ENCODE measurements around the gene RHOB.

Gene RHOB

DNA sequence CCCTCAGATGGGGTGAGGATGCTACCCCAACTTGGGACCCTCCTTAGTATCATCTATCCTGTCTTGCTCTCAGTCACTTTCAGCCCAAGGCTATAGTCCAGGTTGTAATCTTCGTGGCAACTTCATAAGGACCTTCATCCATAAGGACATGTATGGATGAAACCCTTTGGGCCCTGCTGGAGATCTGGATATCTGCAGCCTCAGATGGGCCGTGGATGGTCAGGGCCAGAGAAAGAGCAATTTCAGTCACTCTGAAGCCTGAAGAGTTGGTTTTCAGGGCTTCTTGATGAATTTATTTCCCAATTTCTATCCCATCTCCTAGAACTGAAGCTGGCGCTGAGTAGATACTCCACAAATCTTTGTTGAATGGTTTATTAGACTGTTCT, 28.7 kb downstream of the RHOB start:
- no peak overlapping the region for H3K4me3 ChIP-seq (ENCODE audit: control insufficient read depth, low read depth, low read length)
- no peak for DNase-seq (ENCODE audit: low read depth)
- no peak for TF ChIP-seq CTCF (conservative IDR thresholded peaks at IDR 0.05; ENCODE audit: control insufficient read depth, insufficient read depth, low read depth, low read length)

- H3K4me3 ChIP-seq (ENCODE audit: control insufficient read depth, low read depth, low read length) = no peak overlapping the region
- no peak for DNase-seq (ENCODE audit: low read depth)
- TF ChIP-seq CTCF (conservative IDR thresholded peaks at IDR 0.05; ENCODE audit: control insufficient read depth, insufficient read depth, low read depth, low read length) = no peak
Measured at GRCh38 chr2:20476481-20476880, 29.6 kb downstream of the RHOB start.

DNA sequence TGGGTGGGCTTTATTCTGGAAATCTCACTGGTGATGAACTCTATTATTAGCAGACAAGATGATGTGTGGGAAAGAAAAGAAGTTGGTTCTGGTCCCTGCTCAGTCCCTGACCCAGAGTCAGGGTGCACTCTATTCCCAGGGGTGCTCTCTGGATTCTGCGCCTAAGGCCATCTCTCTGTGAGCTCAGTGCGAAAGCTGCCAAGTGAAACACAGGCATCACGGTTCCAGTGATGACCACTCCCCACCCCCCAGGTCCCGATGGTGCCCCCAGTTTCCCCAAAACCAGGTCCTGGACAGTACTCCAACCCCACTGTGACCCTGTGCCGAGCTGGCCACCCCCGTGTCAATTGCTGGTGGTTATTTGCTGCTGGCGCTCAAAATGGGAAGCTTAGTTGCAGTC, 30.1 kb downstream of the RHOB start:
- no peak for TF ChIP-seq CTCF (conservative IDR thresholded peaks at IDR 0.05; ENCODE audit: control insufficient read depth, insufficient read depth, low read depth, low read length)
- DNase-seq (ENCODE audit: low read depth) = no peak
- no peak overlapping the region for H3K4me3 ChIP-seq (ENCODE audit: control insufficient read depth, low read depth, low read length)

DNA sequence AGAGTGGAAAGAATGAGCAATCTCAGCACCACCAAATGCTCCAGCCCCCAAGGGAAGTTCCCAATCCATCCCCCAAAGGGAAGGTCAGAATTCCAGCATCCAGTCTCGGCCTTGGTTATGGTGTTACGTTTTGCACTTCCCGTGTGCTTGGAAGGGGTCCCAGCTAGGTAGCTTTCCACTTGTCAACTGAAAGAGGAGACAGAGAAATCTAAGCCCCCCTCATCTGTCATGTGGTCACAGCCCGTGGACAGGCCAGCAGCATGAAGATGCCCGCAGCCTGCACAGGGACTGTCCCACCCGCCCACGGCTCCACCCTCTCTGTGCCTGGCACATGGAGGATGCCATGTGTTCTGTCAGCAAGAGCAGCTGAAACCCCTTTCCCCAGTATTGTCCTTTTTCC, 32.1 kb downstream of the RHOB start:
- no peak for DNase-seq (ENCODE audit: low read depth)

DNA sequence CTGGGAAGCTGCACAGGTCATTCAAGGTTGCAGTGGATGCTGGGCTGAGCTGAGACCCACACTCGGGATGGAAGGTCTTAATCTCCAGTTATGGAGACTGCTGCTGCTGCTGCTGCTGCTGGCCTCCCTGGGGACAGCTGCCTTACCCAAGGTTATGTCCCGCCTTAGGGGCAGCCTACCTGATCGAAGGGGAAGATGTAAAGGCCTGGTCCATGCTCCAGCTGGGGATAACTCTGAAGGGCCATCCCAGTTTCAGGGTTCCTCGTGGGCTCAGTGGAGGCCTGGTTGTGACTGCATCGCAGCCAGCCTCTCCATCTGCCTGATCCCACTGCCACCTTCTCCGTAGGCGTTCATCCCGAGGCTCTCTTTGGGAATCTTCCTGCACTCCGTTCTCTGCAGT, 33.0 kb downstream of the RHOB start:
- TF ChIP-seq CTCF (conservative IDR thresholded peaks at IDR 0.05; ENCODE audit: control insufficient read depth, insufficient read depth, low read depth, low read length) = no peak
- H3K4me3 ChIP-seq (ENCODE audit: control insufficient read depth, low read depth, low read length) = no peak overlapping the region
- DNase-seq (ENCODE audit: low read depth) = no peak

More for the DNA sequence above, 32.1 kb downstream of the RHOB start:
- no peak for TF ChIP-seq CTCF (conservative IDR thresholded peaks at IDR 0.05; ENCODE audit: control insufficient read depth, insufficient read depth, low read depth, low read length)
- H3K4me3 ChIP-seq (ENCODE audit: control insufficient read depth, low read depth, low read length) = no peak overlapping the region

DNA sequence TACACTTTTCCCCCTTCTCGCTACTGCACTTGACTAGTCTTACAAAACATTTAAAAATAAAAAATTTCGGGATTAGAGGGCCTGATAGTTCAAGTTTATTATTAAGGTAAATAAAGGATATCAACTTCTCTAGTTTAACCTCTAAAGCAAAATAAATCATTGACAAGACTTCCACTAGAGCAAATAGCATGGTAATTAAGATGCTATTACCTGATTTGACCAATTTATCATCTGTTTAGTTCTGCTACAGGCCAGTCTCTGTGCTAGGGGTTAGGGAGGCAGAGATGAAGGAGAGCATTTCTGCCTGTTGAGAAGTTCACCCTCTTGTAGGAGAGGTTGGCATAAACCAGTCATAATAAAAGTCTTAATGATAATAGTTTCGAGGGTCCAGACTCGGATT, 34.0 kb downstream of the RHOB start:
- TF ChIP-seq CTCF (conservative IDR thresholded peaks at IDR 0.05; ENCODE audit: control insufficient read depth, insufficient read depth, low read depth, low read length) = no peak
- no peak for DNase-seq (ENCODE audit: low read depth)
- no peak overlapping the region for H3K4me3 ChIP-seq (ENCODE audit: control insufficient read depth, low read depth, low read length)

DNA sequence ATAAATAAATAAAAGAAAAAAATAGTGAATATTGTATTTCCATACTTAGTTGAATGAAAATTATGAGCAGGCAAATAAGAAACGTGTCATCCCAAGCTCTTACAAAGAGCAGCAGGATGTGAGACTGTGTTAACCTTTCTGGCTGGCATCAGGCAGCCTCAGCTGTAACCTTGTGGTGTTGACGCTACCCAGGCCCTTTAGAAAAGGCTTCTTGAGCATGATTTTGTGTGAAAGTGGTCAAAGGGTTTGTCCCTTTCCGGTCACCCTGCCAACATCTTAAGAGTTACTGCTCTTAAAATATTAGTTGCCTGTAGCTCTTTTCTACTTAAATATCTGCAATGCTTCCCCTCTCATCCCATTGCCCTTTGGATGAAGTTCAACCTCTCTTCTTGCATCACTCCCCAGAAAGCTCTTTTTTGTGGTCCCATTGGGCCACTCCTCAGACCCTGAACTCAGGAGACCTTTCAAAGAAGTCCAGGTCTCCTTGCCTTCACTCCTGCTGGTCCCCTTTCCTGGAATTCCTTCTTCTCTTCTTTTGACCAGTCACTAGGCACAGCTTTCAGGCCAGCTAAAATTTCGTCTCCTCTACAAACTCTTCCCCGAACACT, 35.0 kb downstream of the RHOB start:
- H3K4me3 ChIP-seq (ENCODE audit: control insufficient read depth, low read depth, low read length) = no peak overlapping the region
- no peak for DNase-seq (ENCODE audit: low read depth)
- TF ChIP-seq CTCF (conservative IDR thresholded peaks at IDR 0.05; ENCODE audit: control insufficient read depth, insufficient read depth, low read depth, low read length) = no peak

Data from fibroblast of mammary gland (primary cell).